Epithelial cell of proximal tubule (primary cell): ENCODE results near the gene AK5. TPM values are rescaled to one million over a fixed set of nuclear protein-coding genes. Genes with fewer than 3 reads are reported as not detected.
A peak's percentile ranks its signal among the peaks of the same experiment; 100 is the strongest.

ENCODE experiments used
- DNase-seq: peaks from one replicate; pipeline ENCODE4 v3.0.0-alpha.2; 2011; ENCODE audit warnings: low read depth
- H3K4me3 ChIP-seq: 2 replicates; pipeline ENCODE4 v1.5.1; 2011; ENCODE audit warnings: low read depth, mild to moderate bottlenecking, low read length
- CTCF ChIP-seq: conservative IDR thresholded peaks from 2 replicates; pipeline ENCODE4 v1.5.1; 2012; ENCODE audit warnings: low read depth, mild to moderate bottlenecking, low read length
- total RNA-seq: library from RNA; depleted of rRNA; stranded (reverse); fragments of >200 nt; gene quantifications from 2 replicates; pipeline ENCODE4 v1.2.3, GENCODE V29; 2015

The AK5 gene
- total RNA-seq, 1 donor from 2014 or later = 25.0 TPM

- DNase-seq = no peak
- no peak for TF ChIP-seq CTCF
- H3K4me3 ChIP-seq = peak overlapping the region; percentile 79
Observed at GRCh38 chr1:77283701-77284425, 2.0 kb downstream of the AK5 start.

- H3K4me3 ChIP-seq = no peak overlapping the region
- DNase-seq = no peak
- TF ChIP-seq CTCF = no peak
Observed at GRCh38 chr1:77287535-77287934, 5.7 kb downstream of the AK5 start.

- H3K4me3 ChIP-seq = no peak overlapping the region
- DNase-seq = no peak
- no peak for TF ChIP-seq CTCF
Observed at GRCh38 chr1:77288275-77288674, 6.5 kb downstream of the AK5 start.

GRCh38 chr1:77290576-77290975 lies 8.8 kb downstream of the AK5 start:
- TF ChIP-seq CTCF = no peak
- H3K4me3 ChIP-seq = no peak overlapping the region
- DNase-seq = no peak

GRCh38 chr1:77292551-77292950 lies 10.7 kb downstream of the AK5 start:
- no peak for TF ChIP-seq CTCF

GRCh38 chr1:77300566-77300965 lies 18.7 kb downstream of the AK5 start:
- no peak for TF ChIP-seq CTCF
- no peak overlapping the region for H3K4me3 ChIP-seq
- no peak for DNase-seq

More at GRCh38 chr1:77292551-77292950, 10.7 kb downstream of the AK5 start:
- DNase-seq = no peak
- H3K4me3 ChIP-seq = no peak overlapping the region

GRCh38 chr1:77303387-77303786 lies 21.6 kb downstream of the AK5 start:
- H3K4me3 ChIP-seq = no peak overlapping the region
- DNase-seq = no peak
- TF ChIP-seq CTCF = no peak
